Coronary artery (tissue), 2 donors: Measurements from ENCODE around the gene PHACTR2.

ENCODE experiments used
- DNase-seq: peaks from one replicate; pipeline ENCODE4 v3.0.0-alpha.2; 2017; ENCODE audit warnings: low spot score
- H3K27ac ChIP-seq, 2 donors: fragments of 200-600 bp; sonication (generic); one replicate each; pipeline ENCODE4 v1.5.1; 2016 to 2019
- H3K4me3 ChIP-seq: fragments of 200-600 bp; sonication (generic); 2 replicates; pipeline ENCODE4 v1.5.1; 2016; ENCODE audit warnings: mild to moderate bottlenecking, moderate library complexity
- TF ChIP-seq, protein P1 (sequence below): fragments of 200-600 bp; sonication (generic); IDR thresholded peaks from one replicate; pipeline ENCODE4 v1.5.1; 2019; ENCODE audit warnings: antibody characterized with exemption

PHACTR2 gene

GRCh38 chr6:143694560-143694959 is 16.8 kb downstream of the PHACTR2 start:
- no peak for DNase-seq
- TF ChIP-seq, protein P1, sequence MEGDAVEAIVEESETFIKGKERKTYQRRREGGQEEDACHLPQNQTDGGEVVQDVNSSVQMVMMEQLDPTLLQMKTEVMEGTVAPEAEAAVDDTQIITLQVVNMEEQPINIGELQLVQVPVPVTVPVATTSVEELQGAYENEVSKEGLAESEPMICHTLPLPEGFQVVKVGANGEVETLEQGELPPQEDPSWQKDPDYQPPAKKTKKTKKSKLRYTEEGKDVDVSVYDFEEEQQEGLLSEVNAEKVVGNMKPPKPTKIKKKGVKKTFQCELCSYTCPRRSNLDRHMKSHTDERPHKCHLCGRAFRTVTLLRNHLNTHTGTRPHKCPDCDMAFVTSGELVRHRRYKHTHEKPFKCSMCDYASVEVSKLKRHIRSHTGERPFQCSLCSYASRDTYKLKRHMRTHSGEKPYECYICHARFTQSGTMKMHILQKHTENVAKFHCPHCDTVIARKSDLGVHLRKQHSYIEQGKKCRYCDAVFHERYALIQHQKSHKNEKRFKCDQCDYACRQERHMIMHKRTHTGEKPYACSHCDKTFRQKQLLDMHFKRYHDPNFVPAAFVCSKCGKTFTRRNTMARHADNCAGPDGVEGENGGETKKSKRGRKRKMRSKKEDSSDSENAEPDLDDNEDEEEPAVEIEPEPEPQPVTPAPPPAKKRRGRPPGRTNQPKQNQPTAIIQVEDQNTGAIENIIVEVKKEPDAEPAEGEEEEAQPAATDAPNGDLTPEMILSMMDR, result no peak
- no peak overlapping the region for H3K27ac ChIP-seq
- H3K4me3 ChIP-seq, result no peak overlapping the region

DNA sequence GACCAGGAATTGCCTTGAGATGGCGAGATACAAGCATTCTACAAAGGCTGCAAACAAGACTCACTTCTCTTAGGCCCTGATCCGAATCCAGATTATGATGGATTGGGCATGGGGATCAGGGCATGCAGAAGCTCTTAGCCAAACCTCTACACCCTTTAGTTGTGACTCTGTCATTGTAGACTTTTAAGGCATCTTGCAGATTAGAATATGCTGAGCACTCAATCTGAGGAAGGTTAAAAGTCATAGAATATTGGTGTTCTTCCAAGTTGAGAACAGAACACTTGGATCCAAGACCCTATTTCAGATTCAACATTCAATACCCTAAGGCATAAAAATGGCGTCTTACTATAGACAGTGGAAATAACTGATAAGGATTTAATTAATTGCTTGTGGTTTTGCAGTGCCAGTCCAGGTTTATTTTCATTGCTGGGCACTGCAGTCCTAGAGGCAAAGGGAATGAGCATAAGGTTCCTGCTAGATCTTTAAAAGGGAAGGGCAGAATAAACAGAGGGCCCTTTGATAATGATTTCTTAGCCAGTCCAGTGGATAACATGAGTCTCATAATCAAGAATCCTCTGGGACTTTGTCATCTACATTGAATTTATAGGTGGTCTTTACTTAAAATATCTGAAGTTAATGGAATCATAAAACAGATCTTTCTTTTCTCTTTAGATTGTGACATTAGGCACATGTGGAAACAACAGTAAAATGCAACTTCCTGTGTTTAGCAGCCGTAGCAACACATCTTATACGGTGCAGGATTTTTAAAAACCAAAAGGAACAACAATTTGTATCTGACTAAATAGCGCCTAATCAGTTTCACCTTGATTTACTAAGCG is 17.6 kb downstream of the PHACTR2 start:
- Histone ChIP-seq H3K27ac (peak overlapping the region in 1 of 2 donors; percentile 65), H3K4me3 (no peak overlapping the region)
- no peak for DNase-seq
- TF ChIP-seq, protein P1, result no peak

GRCh38 chr6:143695969-143696663 is 18.4 kb downstream of the PHACTR2 start:
- Histone ChIP-seq H3K27ac (peak overlapping the region; percentile 66 to 77), H3K4me3 (peak overlapping the region; percentile 24)
- DNase-seq, result no peak
- TF ChIP-seq, protein P1, result no peak

GRCh38 chr6:143696664-143697000 is 18.9 kb downstream of the PHACTR2 start:
- TF ChIP-seq, protein P1, result no peak
- Histone ChIP-seq H3K27ac (peak overlapping the region; percentile 66 to 77), H3K4me3 (peak overlapping the region; percentile 24)
- no peak for DNase-seq

DNA sequence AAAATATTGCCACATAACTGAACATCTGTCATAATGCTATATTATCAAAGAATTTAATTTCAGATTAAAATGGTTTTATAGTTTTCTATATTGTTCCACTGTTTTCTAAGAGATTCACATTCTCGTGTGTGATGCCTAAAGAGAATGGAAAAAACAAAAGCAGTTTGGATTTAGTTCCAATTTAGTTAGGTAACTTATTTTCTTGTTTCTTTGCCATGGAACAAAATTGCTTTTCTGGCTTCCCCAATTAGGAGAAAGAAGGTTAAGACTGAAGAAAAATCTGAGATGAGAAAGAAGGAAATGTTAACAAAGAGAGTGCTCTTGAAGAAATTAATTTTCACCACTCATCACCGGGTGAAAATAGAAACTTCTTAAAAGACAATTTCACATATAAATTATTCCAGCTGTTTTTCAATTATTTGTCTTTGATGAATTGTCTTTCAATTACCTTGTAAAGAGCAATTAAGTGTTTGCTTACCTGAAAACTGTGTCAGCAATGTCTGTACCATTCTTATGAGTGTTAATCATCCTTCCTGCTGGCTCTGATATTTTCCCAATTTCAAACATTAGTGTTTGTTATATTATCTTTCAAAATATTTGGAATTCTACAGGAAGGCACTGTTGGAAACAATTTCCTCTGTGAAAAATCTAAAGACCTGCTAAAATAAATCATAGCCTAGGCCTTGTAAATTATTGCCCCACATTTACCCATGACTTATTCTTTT is 19.5 kb downstream of the PHACTR2 start:
- Histone ChIP-seq H3K4me3 (peak overlapping the region; percentile 24), H3K27ac (peak overlapping the region; percentile 66 to 77)
- TF ChIP-seq, protein P1, result no peak
- no peak for DNase-seq

- Histone ChIP-seq H3K4me3 (no peak overlapping the region), H3K27ac (peak overlapping the region in 1 of 2 donors; percentile 43)
- TF ChIP-seq, protein P1, result no peak
- no peak for DNase-seq
Measured at GRCh38 chr6:143698329-143698728, 20.6 kb downstream of the PHACTR2 start.
